ENCODE measurements around the gene ACD.
A peak's percentile ranks its signal among the peaks of the same experiment; 100 is the strongest.

The ACD gene

DNA sequence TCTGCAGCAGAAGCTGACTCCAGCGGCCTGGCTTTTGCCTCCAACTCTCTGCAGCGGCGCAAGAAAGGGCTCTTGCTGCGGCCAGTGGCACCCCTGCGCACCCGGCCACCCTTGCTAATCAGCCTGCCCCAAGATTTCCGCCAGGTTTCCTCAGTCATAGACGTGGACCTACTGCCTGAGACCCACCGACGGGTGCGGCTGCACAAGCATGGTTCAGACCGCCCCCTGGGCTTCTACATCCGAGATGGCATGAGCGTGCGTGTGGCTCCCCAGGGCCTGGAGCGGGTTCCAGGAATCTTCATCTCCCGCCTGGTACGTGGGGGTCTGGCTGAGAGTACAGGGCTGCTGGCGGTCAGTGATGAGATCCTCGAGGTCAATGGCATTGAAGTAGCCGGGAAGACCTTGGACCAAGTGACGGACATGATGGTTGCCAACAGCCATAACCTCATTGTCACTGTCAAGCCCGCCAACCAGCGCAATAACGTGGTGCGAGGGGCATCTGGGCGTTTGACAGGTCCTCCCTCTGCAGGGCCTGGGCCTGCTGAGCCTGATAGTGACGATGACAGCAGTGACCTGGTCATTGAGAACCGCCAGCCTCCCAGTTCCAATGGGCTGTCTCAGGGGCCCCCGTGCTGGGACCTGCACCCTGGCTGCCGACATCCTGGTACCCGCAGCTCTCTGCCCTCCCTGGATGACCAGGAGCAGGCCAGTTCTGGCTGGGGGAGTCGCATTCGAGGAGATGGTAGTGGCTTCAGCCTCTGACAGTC lies 2.0 kb upstream of the ACD start:
- no peak for DNase-seq (ENCODE audit: low read depth)

DNA sequence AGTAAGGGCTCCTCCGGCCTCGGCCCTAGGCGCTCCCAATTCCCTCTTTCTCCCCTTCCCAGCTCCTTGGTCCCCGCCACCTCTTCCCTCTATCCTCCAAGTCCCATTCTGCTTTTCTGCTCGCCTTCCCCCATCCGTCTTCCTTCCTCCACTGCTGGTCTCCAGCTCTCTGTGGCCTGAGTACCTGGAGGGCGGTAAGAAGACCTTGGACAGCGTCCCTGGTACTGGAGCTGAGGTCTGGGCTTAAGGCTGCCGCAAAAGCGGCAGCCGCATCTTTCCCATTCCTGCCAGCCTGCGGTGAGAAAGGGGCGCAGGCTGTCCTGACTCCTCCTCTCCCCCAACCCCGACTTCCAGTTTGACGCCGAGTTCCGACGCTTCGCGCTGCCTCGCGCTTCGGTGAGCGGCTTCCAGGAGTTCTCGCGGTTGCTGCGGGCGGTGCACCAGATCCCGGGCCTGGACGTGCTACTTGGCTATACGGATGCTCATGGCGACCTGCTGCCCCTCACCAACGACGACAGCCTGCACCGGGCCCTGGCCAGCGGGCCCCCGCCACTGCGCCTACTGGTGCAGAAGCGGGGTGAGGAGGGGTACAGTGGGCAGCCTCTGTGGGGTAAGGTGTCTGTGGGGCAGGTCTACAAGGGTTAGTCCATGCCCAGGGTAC lies 1.2 kb upstream of the ACD start:
- no peak for DNase-seq (ENCODE audit: low read depth)

DNA sequence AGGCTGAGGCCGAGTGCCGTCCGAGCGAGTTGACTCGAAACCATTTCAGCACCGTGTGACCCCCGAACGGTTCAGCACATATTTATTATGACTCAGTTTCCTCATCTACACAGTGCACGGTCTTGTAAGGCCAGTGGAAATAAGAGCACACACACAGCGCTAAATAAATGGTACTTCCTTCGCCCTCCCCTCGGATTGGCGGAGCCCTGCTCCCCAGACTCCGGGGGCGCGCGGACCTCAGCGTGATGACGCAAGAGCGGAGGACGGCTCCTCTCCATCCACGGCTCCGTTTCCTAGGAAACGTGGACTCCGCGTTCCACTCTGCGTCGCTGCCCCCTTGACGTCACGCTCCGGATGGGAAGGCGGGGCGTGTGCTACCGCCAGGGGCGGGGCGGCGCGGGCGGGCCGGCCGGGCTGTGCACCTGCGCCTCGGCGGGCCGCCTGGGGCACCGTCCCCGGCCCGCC lies 536 bp upstream of the ACD start, which contains the start of gene PARD6A:
Gene PARD6A (plus strand): TSS at position 397 of the 465 bp plus-strand sequence. CDS start 79 bp downstream, outside the sequence.
- peak; percentile 83 for DNase-seq (ENCODE audit: low read depth)

DNA sequence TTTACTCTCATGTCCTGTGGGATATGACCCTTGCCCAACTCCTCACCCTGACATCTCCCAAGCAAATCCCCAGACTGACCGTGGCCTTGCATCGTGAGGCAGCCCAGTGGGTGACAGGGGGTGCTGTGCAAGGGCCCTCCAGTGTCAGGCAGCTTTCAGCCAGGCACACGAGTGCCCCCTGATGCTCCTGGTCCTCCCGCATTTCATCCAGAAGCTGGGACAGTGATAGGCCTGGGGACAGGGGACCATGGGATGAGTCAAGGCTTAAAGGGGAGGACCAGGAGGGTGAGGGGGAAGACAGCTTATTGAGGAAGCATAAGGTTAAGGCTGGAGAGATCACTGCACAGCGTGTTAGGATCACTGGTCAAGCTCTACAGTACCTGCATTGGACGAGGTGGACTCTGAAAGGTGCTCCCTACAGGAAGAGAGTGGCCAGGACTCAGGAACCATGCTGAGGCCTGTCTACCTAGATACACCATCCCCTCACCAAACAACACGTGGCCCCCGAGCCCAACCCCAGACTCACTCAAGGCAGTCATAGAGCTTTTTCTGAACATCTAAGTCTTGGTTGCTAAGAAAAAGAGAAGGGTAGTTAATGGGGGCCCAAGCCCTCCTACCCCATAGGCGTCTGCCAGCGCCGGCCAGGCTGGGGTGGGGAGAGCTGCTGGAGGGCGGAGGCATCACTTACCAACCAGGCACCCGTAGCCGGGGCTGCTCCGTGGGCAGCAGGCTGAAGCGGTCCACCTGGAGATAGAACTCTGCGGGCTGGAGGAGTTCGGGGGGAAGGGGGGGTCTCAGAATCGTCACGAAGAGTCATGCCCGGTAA lies 998 bp downstream of the ACD start:
- no peak for DNase-seq (ENCODE audit: low read depth)

DNA sequence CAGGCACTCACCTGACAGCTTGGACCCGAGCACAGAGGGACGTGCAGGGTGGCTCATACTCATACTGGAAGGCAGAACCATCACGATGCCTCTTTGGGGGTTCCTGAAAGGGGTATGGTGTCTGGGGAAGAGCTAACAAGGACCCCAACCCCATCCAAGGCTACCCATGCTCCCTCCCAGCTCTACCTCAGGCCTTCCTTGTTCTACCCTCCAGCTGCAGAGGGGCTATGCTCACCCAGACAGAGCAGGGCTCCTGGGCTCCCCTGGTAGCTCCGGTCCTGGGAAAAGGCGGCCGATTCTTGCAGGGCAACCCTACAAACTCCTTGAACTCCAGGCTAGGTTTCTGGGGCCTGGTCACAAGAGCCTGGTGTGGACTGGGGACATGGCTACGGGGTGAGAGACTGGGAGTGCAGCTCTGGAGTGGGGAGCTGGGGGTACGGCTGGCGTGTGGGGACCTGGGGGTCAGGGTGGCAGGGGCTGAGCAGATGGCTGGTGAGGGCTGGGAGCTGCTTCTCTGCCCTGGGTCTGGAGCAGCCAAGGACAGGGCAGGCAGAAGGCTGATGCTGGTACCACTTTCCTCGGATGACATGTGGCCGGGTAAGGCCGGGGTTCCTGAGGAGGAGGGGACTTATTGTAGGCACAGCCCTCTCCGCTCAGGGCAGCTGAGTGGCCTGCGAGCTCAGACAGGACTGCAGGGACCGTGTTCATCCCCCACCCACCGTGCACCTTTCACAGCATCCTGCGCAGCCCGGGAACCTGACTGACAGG lies 2.1 kb downstream of the ACD start:
- no peak for DNase-seq (ENCODE audit: low read depth)

DNA sequence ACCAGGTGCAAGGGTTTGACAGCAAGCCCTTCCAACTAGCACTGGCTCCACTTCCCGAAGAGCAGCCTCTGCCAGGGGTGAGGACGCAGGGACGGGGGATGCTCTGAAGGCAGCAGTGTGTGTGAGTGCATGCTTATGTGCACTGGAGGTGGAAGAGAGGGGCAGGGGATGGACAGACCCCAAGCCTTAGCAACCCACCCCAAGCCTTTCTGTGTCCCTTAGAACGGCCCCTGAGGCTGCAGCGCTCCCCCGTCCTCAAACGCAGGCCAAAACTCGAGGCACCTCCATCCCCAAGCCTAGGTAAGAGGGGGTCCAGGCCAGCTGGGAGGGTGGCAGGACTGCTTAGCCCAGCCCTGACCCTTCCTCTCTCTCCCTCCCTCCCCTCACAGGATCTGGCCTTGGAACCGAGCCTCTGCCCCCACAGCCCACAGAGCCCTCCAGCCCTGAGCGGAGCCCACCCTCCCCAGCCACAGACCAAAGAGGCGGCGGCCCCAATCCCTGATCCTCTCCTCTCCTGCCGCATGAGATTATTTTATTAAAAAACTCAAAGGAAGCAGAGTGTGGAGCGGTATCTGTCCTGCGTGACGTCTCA lies 2.9 kb downstream of the ACD start:
- DNase-seq (ENCODE audit: low read depth): no peak

DNA sequence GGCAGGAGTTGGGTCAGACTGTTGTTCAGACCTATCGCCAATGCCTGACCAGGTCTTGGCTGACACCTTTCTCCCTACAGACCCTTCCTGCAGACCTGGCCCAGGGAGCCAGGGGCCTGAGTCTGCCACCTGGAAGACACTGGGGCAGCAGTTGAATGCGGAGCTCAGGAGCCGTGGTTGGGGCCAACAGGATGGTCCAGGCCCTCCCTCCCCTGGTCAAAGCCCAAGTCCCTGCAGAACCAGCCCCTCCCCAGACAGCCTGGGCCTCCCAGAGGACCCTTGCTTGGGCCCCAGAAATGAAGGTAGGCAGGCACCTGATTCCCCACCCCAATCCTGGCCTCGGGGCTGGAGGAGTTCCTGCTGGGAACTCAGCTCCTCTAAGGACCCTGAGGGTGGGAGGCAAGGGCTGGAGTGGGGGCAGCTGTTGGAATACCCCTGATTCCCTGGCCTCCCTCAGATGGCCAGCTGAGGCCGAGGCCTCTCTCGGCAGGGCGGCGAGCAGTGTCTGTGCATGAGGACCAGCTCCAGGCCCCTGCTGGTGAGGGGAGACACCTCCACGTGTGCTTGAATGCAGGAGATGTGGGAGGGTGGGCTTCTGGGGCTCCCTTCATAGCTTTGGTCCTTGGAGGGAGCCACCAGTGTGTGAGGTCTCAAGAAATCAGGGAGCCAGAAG lies 3.6 kb downstream of the ACD start:
- no peak for DNase-seq (ENCODE audit: low read depth)

DNA sequence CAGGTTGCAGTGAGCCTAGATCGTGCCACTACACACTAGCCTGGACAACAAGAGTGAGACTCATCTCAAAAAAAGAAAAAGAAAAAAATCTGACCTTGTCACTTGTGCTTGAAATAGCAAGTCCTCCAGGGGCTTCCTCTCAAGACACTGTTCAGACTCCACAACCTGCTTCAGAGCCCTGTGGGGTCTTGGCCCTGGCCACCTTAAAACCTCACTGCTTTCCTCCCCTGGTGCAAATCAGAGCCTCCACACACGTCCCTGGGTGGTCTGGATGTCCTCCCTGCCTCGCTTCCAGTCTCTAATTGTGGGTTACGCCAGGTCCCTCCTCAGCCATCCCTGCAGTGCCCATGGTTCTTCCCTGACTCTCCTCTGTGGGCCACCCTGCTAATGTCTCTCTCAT lies 4.7 kb downstream of the ACD start:
- DNase-seq (ENCODE audit: low read depth): no peak

DNA sequence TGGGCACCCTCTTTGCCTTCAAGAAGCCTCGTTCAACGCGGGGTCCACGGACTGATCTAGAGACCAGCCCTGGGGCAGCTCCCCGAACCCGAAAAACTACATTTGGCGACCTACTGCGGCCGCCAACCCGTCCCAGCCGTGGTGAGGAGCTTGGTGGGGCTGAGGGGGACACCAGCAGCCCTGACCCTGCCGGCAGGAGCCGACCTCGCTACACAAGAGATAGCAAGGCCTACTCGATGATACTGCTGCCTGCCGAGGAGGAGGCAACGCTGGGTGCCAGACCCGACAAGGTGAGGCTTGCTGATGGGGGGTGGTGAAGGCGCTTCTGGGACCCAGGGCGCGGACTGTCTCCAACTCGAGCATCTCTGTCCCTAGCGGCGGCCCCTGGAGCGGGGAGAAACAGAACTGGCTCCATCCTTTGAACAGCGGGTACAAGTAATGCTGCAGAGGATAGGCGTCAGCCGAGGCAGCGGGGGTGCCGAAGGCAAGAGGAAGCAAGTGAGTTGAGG lies 5.6 kb downstream of the ACD start:
- no peak for DNase-seq (ENCODE audit: low read depth)

DNA sequence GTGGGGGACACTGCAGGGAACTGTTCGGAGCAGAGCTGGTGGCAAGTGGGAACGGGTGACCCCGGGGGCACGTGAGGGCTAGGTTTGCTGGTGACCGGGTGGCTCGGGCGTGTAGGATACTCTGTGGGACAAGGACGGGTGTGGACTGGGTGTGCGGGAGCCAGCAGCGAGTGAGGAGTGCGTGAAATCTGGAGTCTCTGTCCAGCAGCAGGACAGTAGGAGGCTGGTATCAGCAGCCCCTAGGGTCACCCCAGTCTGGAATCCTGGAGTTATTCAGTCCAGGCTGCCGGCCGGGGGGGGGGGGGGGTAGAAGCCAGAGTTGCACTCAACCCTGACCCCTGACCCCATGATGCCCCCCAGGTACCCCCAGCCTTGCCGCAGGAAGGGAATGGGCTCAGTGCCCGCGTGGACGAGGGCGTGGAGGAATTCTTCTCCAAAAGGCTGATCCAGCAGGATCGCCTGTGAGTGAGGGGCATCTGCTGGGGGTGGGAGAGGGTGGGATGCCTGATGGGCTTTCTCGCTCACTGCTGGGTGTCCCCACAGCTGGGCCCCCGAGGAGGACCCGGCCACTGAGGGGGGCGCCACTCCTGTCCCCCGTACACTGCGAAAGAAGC lies 6.2 kb downstream of the ACD start:
- no peak for DNase-seq (ENCODE audit: low read depth)

DNA sequence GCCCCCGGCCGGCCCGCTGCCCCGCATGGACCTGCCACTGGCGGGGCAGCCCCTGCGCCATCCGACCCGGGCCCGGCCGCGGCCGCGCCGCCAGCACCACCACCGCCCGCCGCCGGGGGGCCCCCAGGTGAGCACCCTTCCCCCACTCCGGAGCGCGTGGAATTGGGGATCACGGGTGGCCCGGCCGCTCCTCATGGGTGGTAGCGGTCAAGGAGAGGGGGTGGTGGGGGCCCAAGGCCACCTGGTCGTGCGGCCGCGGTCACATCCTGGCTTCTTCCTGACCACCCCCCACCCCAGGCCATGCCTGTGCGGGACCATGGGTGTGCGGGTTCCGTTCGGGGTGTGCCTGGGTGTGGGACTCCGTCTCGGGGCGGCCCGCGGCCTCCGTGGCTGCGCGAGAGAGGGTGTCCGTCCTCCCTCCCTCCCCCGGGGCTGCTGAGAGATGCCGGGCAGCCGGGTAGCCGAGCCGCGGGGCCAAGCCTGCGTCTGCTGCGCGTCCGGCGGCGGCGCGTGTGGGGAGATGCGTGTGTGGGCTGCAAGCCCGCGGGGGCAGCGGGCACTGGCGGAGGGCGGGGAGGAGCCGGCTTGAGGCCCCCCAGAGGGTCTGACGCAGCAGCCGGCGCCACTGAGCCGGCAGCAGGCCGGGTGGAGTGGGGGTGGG lies 6.8 kb downstream of the ACD start:
- no peak for DNase-seq (ENCODE audit: low read depth)

DNA sequence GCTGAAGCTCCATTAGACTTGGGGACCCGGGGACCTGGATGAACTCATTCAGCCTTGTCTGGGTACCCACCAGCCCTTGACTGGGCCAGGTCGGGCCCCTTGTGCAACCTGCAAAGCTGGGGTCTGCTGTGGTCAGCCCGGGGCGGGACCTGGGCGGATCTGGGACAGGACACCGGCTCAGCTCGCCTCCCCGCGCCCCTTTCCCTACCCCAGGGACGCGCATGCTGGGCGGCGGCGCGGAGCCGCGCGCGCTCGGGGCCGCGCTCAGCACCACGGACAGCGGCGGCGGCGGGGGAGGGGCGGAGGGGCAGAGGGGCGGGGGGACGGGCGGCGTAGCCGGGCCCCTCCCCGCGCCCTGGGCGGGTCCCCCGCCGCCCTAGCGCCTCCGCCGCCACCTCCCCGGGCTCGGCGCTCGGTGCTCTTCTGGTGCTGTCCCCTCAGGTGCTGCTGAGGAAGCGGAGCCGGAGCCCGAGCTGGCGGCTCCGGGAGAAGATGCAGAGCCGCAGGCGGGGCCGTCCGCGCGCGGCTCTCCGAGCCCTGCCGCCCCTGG lies 7.4 kb downstream of the ACD start:
- DNase-seq (ENCODE audit: low read depth): no peak

DNA sequence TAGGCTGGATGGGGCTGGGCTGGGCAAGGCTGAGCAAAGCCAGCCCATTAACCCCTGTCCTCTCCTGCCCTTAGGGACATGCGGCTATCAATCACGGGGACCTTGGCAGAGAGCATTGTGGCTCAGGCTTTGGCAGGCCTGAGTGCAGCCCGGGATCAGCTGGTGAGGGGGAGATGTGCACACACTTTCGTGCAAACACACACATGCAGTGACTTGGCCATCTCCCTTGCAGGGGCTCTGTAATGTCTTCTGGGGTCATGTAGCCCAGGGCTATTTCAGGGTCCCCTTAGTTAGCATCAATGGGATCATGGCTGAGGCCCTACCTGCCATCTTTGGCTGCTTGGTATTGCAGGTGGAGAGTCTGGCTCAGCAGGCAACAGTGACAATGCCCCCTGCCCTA lies 8.2 kb downstream of the ACD start:
- no peak for DNase-seq (ENCODE audit: low read depth)

DNA sequence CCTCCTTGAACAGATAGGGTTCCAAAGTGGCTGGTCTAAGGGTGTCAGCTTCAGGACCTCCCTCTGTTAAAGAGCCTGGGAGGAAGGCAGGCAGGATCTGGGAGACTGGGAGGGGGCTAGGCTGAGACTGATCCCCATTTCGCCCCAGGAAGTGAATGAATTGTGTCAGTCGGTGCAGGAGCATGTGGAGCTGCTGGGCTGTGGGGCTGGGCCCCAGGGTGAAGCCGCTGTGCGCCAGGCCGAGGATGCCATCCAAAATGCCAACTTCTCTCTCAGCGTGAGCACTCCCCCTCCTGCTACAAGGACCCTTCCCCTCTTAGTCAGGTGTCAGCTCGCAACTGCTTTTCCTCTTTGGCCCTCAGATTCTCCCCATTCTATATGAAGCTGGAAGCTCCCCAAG lies 9.0 kb downstream of the ACD start:
- no peak for DNase-seq (ENCODE audit: low read depth)

DNA sequence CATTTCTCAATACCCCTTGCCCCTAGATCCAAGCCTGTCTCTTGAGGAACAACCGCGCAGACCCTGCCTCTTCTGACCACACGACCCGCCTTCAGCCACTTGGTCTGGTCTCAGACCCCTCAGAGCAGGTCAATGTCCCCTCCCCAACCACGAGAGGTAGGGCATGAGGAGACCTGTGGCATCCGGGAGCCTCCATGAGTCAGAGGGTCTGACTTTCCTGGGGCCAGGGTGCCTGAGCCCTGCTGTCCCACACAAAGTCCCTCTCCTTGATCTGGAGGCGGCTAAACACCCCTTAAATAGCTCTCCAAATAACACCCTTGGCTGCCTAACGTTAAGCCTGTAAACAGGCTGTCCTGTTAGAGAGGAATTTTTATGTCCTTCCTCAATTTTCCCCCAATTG lies 10.0 kb downstream of the ACD start:
- no peak for DNase-seq (ENCODE audit: low read depth)

DNA sequence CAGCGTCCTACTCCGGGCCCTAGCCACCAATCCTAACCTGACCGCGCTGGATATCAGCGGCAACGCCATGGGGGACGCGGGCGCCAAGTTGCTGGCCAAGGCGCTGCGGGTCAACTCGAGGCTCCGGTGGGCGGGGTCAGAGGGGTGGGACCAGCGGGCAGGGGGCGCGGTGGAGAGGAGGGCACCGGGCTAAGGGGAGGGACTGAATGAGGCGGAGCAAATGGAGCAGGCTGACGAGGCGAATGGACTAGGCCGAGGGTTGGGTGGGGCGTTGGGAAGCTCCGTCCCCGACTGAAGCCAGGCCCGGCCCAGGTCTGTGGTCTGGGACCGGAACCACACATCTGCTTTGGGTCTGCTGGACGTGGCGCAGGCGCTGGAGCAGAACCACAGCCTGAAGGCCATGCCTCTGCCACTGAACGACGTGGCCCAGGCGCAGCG lies 10.5 kb downstream of the ACD start:
- no peak for DNase-seq (ENCODE audit: low read depth)

DNA sequence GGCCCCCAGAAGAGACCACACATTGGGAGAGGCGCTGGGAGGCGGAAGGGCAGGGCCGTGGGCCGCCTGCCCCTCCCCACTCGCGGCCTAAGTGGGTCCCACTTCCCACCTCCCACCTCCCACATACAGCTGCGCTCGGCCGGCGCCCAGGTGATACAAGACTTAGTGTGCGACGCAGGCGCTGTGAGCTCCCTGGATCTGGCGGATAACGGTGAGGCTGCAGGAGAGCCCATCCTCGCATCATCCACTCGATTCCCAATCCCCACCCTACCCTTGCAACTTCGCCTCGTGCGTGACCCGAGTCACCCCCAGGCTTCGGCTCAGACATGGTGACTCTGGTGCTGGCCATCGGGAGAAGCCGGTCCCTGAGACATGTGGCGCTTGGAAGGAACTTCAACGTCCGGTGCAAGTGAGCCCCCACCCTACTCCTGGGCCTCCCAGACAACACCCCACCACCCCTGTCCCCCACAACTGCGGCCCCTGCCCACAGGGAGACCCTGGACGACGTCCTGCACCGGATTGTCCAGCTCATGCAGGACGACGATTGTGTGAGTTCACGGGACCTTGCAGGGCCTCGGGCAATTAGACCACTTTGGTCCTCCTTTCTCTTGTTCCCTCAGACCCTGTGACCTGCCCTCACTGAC lies 11.2 kb downstream of the ACD start:
- DNase-seq (ENCODE audit: low read depth): no peak

DNA sequence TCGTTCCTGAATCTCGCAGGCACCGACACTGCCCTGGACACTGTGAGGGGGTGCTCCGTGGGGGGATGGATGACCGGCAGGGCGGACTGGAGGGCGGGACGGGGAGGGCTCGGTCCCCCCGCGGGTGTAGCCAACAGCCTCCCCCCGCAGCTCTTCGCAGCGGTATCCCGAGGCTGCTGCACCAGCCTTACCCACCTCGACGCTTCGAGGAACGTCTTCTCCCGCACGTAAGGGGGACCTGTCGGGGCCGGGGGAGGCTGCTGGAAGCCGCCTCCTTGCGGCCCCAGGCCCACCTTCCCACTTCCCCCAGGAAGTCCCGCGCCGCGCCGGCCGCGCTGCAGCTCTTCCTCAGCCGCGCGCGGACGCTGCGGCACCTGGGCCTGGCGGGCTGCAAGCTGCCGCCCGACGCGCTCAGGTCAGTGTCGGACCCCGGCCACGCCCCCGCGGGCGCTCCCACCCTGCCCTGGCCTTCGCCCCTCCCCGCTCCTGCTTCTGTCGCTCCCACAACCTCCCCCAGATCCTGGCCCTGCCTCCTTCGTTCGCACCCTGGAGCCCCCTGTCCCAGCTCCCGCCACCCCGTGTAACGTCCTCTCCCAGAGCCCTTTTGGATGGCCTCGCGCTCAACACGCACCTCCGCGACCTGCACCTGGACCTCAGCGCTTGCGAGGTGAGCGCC lies 11.8 kb downstream of the ACD start:
- no peak for DNase-seq (ENCODE audit: low read depth)
